ENCODE measurements around the gene FHIP1B. TPM values are rescaled to one million over a fixed set of nuclear protein-coding genes. Genes with fewer than 3 reads are reported as not detected.

Gene FHIP1B
- total and polyA plus RNA-seq, 2 of the 4 experiments (the other 2 are of a cell fraction), result 5.9 to 30.2 TPM

DNA sequence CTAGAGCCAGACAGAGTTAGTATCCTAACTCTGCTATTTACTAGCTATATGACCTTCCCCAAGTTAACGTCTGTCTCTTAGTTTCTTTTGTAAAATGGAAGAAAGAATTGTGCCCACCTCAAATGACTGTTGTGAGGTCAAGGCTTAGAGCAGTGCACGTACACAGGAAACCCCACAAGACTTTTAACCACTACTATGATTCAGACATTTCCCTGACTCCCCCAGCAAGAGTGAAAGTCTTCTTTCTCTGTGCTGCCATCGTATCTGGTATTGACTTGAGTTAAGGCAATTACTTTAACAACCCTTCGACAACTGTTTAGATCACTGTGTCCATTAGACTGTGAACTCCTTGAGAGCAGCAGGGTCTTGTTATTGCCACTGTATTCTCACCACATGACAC is 38.0 kb downstream of the FHIP1B start:
- no peaks in the 10 kb centered on the region for H3K9me1 ChIP-seq (ENCODE audit: insufficient read depth, low read length)
- H3K4me1 ChIP-seq (ENCODE audit: control insufficient read depth, insufficient read depth, low read length), result peaks cover 2% of the 10 kb centered on the region; the same call in 1 of the 2 replicates
- H3K9me3 ChIP-seq (ENCODE audit: control insufficient read depth, insufficient read depth, low read length), result no peaks in the 10 kb centered on the region
- H3K4ac ChIP-seq (ENCODE audit: low read depth, low read length), result no peak overlapping the region
- BruUV-seq (replicated peaks), result no TSS peak
- no peak overlapping the region for H4K5ac ChIP-seq (ENCODE audit: low read depth, low read length)
- no peak overlapping the region for H2BK5ac ChIP-seq (ENCODE audit: low read depth, low read length, poor library complexity, severe bottlenecking)
- WGBS, 2 experiments (ENCODE audit: extremely low coverage in 2 of 2, insufficient read length in 1 of 2), result 71% methylated on average over 1 of the region's 4 CpGs; no CpG with 5 or more reads in 1 of the 2 experiments
- no peak overlapping the region for H2AK9ac ChIP-seq (replicated peaks; ENCODE audit: low read depth, low read length, poor library complexity)
- POLR2A ChIA-PET (ENCODE audit: unreplicated experiment), result no interaction called here
- no peak overlapping the region for H2BK20ac ChIP-seq (ENCODE audit: low read depth, low read length)
- H4K8ac ChIP-seq (ENCODE audit: low read depth in 2 of 2, low read length in 2 of 2), result no peak overlapping the region
- no peak overlapping the region for H3K27ac ChIP-seq (ENCODE audit: insufficient read depth, low read length)
- no peak overlapping the region for H2AFZ ChIP-seq (replicated peaks; ENCODE audit: low read length, poor library complexity)
- H3K27me3 ChIP-seq (ENCODE audit: control insufficient read depth, insufficient read depth, low read length), result peaks cover 1% of the 10 kb centered on the region; the same call in 1 of the 2 replicates
- H4K91ac ChIP-seq (ENCODE audit: insufficient read depth, low read depth, low read length), result no peak overlapping the region
- H2AK5ac ChIP-seq (ENCODE audit: low read depth, low read length), result no peak overlapping the region
- H3K23ac ChIP-seq (ENCODE audit: low read depth, low read length), result no peak overlapping the region
- no peak overlapping the region for H3K14ac ChIP-seq (replicated peaks; ENCODE audit: low read depth, low read length)
- no peaks in the 10 kb centered on the region for H3K36me3 ChIP-seq (ENCODE audit: control insufficient read depth, insufficient read depth, low read length)
- no peaks in the 10 kb centered on the region for H4K20me1 ChIP-seq (ENCODE audit: insufficient read depth, low read length)
- no peak overlapping the region for H3K56ac ChIP-seq (ENCODE audit: extremely low read depth, insufficient read depth, low read length)
- CTCF ChIA-PET, result interaction anchor here (0.6 to 1.5 kb wide), 2 partner anchors 19 to 313 kb away, joined by 3 to 4 read pairs; no protein-coding TSS in a partner anchor
- no peak for DNase-seq
- ATAC-seq (ENCODE audit: low read depth), result no peak
- TF ChIP-seq CHD1 (IDR thresholded peaks at IDR 0.05; ENCODE audit: low read depth, low read length), result no peak
- TF ChIP-seq RCOR1 (IDR thresholded peaks at IDR 0.05; ENCODE audit: insufficient replicate concordance, low read length), result no peak
- no peak for TF ChIP-seq CEBPB (IDR thresholded peaks at IDR 0.05; ENCODE audit: low read depth, low read length)
- TF ChIP-seq POLR2A (IDR thresholded peaks at IDR 0.05; ENCODE audit: low read depth, low read length), result no peak
- no peak for TF ChIP-seq BHLHE40 (IDR thresholded peaks at IDR 0.05; ENCODE audit: low read depth, low read length)
- TF ChIP-seq MAFK (IDR thresholded peaks at IDR 0.05; ENCODE audit: low read depth, low read length), result no peak
- TF ChIP-seq, protein P1, sequence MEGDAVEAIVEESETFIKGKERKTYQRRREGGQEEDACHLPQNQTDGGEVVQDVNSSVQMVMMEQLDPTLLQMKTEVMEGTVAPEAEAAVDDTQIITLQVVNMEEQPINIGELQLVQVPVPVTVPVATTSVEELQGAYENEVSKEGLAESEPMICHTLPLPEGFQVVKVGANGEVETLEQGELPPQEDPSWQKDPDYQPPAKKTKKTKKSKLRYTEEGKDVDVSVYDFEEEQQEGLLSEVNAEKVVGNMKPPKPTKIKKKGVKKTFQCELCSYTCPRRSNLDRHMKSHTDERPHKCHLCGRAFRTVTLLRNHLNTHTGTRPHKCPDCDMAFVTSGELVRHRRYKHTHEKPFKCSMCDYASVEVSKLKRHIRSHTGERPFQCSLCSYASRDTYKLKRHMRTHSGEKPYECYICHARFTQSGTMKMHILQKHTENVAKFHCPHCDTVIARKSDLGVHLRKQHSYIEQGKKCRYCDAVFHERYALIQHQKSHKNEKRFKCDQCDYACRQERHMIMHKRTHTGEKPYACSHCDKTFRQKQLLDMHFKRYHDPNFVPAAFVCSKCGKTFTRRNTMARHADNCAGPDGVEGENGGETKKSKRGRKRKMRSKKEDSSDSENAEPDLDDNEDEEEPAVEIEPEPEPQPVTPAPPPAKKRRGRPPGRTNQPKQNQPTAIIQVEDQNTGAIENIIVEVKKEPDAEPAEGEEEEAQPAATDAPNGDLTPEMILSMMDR (conservative IDR thresholded peaks at IDR 0.05; ENCODE audit: low read depth, low read length), result no peak
- TF ChIP-seq USF2 (IDR thresholded peaks at IDR 0.05; ENCODE audit: low read depth, low read length), result no peak
- no peak for TF ChIP-seq NFE2L2 (IDR thresholded peaks at IDR 0.05; ENCODE audit: low read depth, low read length)
- TF ChIP-seq MAZ (IDR thresholded peaks at IDR 0.05; ENCODE audit: borderline replicate concordance, low read depth, low read length), result no peak
- TF ChIP-seq, protein P2, sequence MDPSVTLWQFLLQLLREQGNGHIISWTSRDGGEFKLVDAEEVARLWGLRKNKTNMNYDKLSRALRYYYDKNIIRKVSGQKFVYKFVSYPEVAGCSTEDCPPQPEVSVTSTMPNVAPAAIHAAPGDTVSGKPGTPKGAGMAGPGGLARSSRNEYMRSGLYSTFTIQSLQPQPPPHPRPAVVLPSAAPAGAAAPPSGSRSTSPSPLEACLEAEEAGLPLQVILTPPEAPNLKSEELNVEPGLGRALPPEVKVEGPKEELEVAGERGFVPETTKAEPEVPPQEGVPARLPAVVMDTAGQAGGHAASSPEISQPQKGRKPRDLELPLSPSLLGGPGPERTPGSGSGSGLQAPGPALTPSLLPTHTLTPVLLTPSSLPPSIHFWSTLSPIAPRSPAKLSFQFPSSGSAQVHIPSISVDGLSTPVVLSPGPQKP (IDR thresholded peaks at IDR 0.05; ENCODE audit: borderline replicate concordance, low read depth, low read length), result no peak
- TF ChIP-seq RFX5 (IDR thresholded peaks at IDR 0.05; ENCODE audit: low read depth, low read length), result no peak
- TF ChIP-seq FOS (IDR thresholded peaks at IDR 0.05; ENCODE audit: low read depth, low read length), result no peak
- no peak for TF ChIP-seq MXI1 (IDR thresholded peaks at IDR 0.05; ENCODE audit: borderline replicate concordance, low read depth, low read length)
- TF ChIP-seq SMC3 (IDR thresholded peaks at IDR 0.05; ENCODE audit: low read depth, low read length), result no peak
- TF ChIP-seq RAD21 (IDR thresholded peaks at IDR 0.05; ENCODE audit: low read length), result no peak
- no peak overlapping the region for H2BK120ac ChIP-seq (ENCODE audit: low read depth, low read length)
- H3K4me3 ChIP-seq (ENCODE audit: insufficient read depth, low read depth, low read length), result no peak overlapping the region
- no peaks in the 10 kb centered on the region for H3K79me1 ChIP-seq (ENCODE audit: low read depth in 1 of 2, low read length in 2 of 2)
- no peak overlapping the region for H3K9ac ChIP-seq (ENCODE audit: low read depth, low read length)
- no peak overlapping the region for H3K4me2 ChIP-seq (ENCODE audit: low read depth, low read length)
- no peak overlapping the region for H3K18ac ChIP-seq (ENCODE audit: low read depth, low read length)
- in situ Hi-C loops (cut with MboI; ENCODE audit: low sequenced_read_pairs) (no loop called here), intact Hi-C loops (cut with micrococcal nuclease) (no loop called here), dilution Hi-C loops (cut with HindIII; ENCODE audit: low sequenced_read_pairs, unreplicated experiment) (no loop called here)
- H2BK15ac ChIP-seq (ENCODE audit: low read depth, low read length), result no peak overlapping the region

All from IMR-90 (cell line).